Transverse colon (tissue), 4 donors: Measurements from ENCODE around the gene THNSL1.

Experiments
- CTCF ChIP-seq, 5 experiments: fragments of 200-600 bp in 3 of 5; fragments of 450-650 bp in 2 of 5; sonication (generic) in 3 of 5; IDR thresholded peaks; 1 replicate in 2 of 5; 2 replicates in 3 of 5; pipeline ENCODE4 v1.5.1; 2016 to 2017; ENCODE audit warnings: antibody characterized with exemption in 5 of 5, inconsistent platforms in 3 of 5, mild to moderate bottlenecking in 2 of 5, moderate library complexity in 1 of 5
- EP300 ChIP-seq: sonication (generic); formaldehyde crosslinking; IDR thresholded peaks from one replicate; pipeline ENCODE4 v1.6.1; 2017; ENCODE audit warnings: antibody characterized with exemption, low read depth
- POLR2A ChIP-seq: fragments of 450-650 bp; IDR thresholded peaks from one replicate; pipeline ENCODE4 v1.6.1; 2016; ENCODE audit warnings: antibody characterized with exemption, mild to moderate bottlenecking, moderate library complexity
- POLR2AphosphoS5 ChIP-seq, 3 donors: sonication (generic); formaldehyde crosslinking; IDR thresholded peaks; one replicate each; pipeline ENCODE4 v1.6.1; 2016; ENCODE audit warnings: antibody characterized with exemption in 3 of 3

GRCh38 chr10:25038325-25038724, 21.9 kb downstream of the THNSL1 start:
- TF ChIP-seq CTCF (IDR thresholded peaks at IDR 0.05) (no peak), POLR2AphosphoS5 (IDR thresholded peaks at IDR 0.05) (no peak), POLR2A (no peak), EP300 (no peak)
